ENCODE measurements around the gene FBXO30.

FBXO30 gene

GRCh38 chr6:145811741-145812140, 2.9 kb downstream of the FBXO30 start:
- Histone ChIP-seq H3K4me1 (peaks cover 0 to 62% (median 27%) of the 10 kb centered on the region in 4 donors), H3K4me3 (peak overlapping the region in 1 of 2 donors; percentile 73), H3K27ac (peak overlapping the region in 1 of 2 donors; percentile 96), H3K9me3 (no peaks in the 10 kb centered on the region), H3K36me3 (no peaks in the 10 kb centered on the region), H3K27me3 (no peaks in the 10 kb centered on the region)
- no peak for DNase-seq
- TF ChIP-seq CTCF (IDR thresholded peaks at IDR 0.05): no peak
- intact Hi-C loops (cut with DNase I; ENCODE audit: low total_unique reads): no loop called here

- Histone ChIP-seq H3K27ac (peak overlapping the region in 1 of 2 donors; percentile 2), H3K9me3 (no peaks in the 10 kb centered on the region), H3K36me3 (peaks cover 4 to 14% (median 14%) of the 10 kb centered on the region in 3 donors), H3K4me3 (no peak overlapping the region), H3K27me3 (no peaks in the 10 kb centered on the region), H3K4me1 (peaks cover 0 to 61% (median 25%) of the 10 kb centered on the region in 4 donors)
- no peak for TF ChIP-seq CTCF (IDR thresholded peaks at IDR 0.05)
- no peak for DNase-seq
- intact Hi-C loops (cut with DNase I; ENCODE audit: low total_unique reads): no loop called here
Observed at GRCh38 chr6:145809785-145810184, 4.8 kb downstream of the FBXO30 start.

- intact Hi-C loops (cut with DNase I; ENCODE audit: low total_unique reads): no loop called here
- no peak for DNase-seq
- peaks cover 10 to 19% (median 19%) of the 10 kb centered on the region in 3 donors for H3K36me3 ChIP-seq
- H3K4me1 ChIP-seq: peaks cover 0 to 65% (median 25%) of the 10 kb centered on the region in 4 donors
- H3K27ac ChIP-seq: peak overlapping the region in 1 of 2 donors; percentile 2
- no peaks in the 10 kb centered on the region for H3K9me3 ChIP-seq
- H3K4me3 ChIP-seq: no peak overlapping the region
- no peak for TF ChIP-seq CTCF (IDR thresholded peaks at IDR 0.05)
- H3K27me3 ChIP-seq: no peaks in the 10 kb centered on the region
Observed at GRCh38 chr6:145809211-145809610, 5.4 kb downstream of the FBXO30 start.

- H3K27me3 ChIP-seq: no peaks in the 10 kb centered on the region
- no peak for TF ChIP-seq CTCF (IDR thresholded peaks at IDR 0.05)
- no peak overlapping the region for H3K4me3 ChIP-seq
- intact Hi-C loops (cut with DNase I; ENCODE audit: low total_unique reads): no loop called here
- H3K27ac ChIP-seq: no peak overlapping the region
- H3K4me1 ChIP-seq: peaks cover 0 to 67% (median 25%) of the 10 kb centered on the region in 4 donors
- peaks cover 20 to 29% (median 25%) of the 10 kb centered on the region in 3 donors for H3K36me3 ChIP-seq
- DNase-seq: no peak
- H3K9me3 ChIP-seq: no peaks in the 10 kb centered on the region
Observed at GRCh38 chr6:145808239-145808638, 6.4 kb downstream of the FBXO30 start.

GRCh38 chr6:145802141-145802540, 12.5 kb downstream of the FBXO30 start:
- peaks cover 0 to 38% (median 4%) of the 10 kb centered on the region in 4 donors for H3K4me1 ChIP-seq
- intact Hi-C loops (cut with DNase I; ENCODE audit: low total_unique reads): no loop called here
- H3K4me3 ChIP-seq: no peak overlapping the region
- TF ChIP-seq CTCF (IDR thresholded peaks at IDR 0.05): no peak
- H3K36me3 ChIP-seq: peaks cover 28 to 41% (median 34%) of the 10 kb centered on the region in 3 donors
- H3K27ac ChIP-seq: no peak overlapping the region
- H3K27me3 ChIP-seq: no peaks in the 10 kb centered on the region
- no peaks in the 10 kb centered on the region for H3K9me3 ChIP-seq
- DNase-seq: no peak

GRCh38 chr6:145801021-145801420, 13.6 kb downstream of the FBXO30 start:
- DNase-seq: no peak
- Histone ChIP-seq H3K36me3 (peaks cover 27 to 40% (median 34%) of the 10 kb centered on the region in 3 donors), H3K4me3 (no peak overlapping the region), H3K27ac (no peak overlapping the region), H3K9me3 (no peaks in the 10 kb centered on the region), H3K27me3 (no peaks in the 10 kb centered on the region), H3K4me1 (peaks cover 0 to 45% (median 4%) of the 10 kb centered on the region in 4 donors)
- no peak for TF ChIP-seq CTCF (IDR thresholded peaks at IDR 0.05)
- intact Hi-C loops (cut with DNase I; ENCODE audit: low total_unique reads): no loop called here

Measured in tibial artery (tissue), 4 donors.